HG03439 (cell line): ENCODE measurements around the gene ADD2.
"Not testable (repeated sequence)": the region's sequence is repeated elsewhere in the genome, so short reads cannot be mapped to it uniquely, and the experiment has no call there.

Experiments
- ATAC-seq: cut with Tn5 transposase; IDR thresholded peaks from one replicate; pipeline ENCODE4 v1.9.1; 2021; ENCODE audit warnings: mild to moderate bottlenecking, moderate library complexity; ENCODE audit not compliant: unreplicated experiment

The ADD2 gene

GRCh38 chr2:70676301-70677035, 91.5 kb downstream of the ADD2 start:
- ATAC-seq, result no peak

DNA sequence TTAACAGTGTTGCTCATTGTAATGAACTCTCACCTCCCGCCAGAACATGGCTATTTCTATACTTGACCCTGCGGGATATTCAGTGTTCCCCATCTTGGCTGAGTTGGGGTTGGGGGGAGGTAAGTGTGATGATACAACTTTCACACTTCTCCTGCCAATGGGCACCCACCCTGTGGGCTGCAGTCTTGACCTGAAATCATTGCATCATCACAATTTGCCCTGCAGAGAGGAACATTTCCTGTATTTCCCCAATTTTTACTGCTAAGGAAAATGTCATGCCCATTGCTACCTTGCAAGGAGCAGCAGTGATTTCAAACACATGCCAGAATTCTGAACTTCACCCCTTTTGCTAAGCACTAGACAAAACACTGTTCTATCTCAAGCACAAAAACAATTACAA, 92.1 kb downstream of the ADD2 start:
- ATAC-seq, result no peak

DNA sequence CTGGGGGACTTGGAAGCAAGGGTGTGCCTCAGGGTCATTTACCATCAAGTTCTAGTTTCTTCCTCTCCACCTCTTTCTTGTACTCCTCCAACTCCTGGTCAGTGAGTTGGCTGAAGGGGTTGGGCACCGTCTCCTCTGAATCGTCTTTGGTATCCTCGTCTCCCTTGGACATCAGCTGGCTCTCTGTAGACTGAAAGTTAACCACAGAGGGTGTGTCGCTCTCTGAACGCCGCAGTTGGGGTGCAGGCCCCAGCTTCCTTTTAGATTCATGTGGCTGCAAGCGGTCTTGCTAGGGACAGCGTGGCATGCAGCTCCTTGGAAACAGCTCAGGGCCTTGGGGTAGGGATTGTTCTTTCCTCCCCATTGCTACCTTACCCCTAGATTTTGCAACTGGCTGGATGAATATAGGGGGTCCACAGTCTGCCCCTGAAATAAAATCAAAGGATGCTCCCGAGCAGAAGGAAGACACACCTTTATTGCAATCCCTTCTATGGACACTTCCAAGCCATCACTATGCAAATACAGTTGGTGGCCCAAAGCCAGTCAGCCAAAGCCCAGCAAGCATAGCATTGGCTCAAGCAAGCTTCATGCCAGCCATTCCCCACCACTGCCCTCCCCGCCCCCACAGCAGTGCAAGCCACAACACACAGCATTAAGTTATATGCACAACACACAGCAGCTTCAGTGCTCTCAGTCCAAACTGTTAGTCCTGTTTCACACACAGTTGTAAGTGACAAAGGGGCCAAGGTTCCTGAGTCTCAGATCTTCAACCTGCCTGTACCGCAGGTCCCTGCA, 93.2 kb downstream of the ADD2 start:
- ATAC-seq, result no peak

GRCh38 chr2:70673041-70673647, 94.9 kb downstream of the ADD2 start:
- no peak for ATAC-seq

DNA sequence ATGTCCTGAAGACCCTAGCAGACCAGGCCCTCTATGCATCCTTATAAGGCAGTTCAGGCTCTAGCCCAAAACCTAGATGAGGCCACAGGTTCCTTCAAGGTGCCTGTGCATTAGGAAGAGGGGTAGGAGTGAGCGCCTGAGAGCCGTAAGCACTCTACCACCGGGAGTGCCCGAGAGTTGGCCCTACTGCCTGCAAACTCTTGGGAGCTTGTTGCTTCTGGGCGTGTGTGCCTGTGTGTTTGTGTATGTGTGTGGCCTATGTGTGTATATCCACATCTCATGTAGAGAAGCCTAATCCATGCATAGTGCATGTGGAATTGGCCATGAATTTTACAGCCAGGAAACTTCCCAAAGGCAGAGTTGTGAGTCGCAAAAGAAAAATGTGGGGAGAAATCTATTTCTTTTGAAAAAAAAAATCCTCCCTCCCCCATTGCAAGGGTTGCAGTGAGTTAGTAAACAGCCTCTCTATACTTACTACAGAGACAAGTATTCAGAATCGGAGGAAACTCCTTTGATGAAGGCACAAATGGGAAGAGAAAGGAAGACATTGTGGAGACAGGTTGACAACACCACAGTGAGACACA, 96.8 kb downstream of the ADD2 start:
- no peak for ATAC-seq

DNA sequence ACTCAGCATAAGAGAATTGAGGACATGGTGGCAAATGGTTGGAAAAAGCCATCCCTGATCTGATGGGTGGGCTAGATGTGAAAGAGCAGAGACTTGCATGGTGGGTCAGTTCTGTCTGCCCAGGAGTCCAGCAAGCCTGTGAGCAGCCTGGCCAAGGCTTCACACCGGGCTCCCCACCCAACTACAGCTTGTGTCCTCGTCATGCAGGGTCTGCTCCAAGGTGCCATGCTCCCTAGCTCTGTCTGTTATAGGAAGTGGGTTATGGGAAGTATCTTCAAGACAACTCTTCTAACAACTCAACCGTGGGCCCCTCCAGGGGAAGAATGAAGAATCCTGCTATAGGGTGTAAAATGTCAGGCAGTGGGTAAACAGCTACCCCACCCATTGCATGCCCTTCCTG, 97.4 kb downstream of the ADD2 start:
- no peak for ATAC-seq

DNA sequence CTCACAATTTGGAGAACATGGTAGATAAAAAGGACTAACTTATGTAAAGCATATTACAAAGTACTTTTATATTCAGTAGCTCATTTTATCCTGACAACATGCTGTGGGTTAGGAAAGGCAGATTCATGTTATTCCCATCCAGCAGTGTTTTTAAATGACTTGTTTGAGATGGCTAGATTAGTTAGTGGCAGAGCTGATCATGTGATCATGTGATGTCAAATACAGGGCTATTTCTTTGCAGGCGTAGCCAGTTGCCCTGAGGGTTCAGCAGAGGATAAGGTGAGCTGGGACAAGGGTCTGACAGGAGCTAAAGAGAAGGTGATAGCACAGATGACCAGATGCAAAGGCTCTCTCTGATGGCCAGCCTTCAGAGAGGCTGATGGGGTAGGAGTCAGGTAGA, 97.8 kb downstream of the ADD2 start:
- no peak for ATAC-seq

DNA sequence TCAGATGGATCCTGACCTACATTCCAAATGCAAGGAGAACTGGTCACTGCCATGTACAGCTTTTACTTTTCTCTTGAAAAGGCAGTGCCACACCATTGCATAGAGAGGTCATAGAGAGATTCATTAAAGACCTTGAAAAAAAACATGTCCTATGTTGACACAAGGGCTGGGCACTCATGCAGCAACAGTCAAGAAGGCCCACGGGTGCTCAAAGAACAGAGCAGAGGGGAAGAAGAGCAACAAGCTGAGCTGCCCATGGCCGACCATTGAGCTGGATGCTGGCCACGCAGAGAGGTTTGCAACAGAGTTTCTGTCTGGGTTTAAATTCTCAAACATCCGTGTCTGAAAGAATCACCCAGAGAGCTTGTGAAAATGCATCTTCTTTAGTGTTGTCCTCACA, 99.1 kb downstream of the ADD2 start:
- no peak for ATAC-seq

DNA sequence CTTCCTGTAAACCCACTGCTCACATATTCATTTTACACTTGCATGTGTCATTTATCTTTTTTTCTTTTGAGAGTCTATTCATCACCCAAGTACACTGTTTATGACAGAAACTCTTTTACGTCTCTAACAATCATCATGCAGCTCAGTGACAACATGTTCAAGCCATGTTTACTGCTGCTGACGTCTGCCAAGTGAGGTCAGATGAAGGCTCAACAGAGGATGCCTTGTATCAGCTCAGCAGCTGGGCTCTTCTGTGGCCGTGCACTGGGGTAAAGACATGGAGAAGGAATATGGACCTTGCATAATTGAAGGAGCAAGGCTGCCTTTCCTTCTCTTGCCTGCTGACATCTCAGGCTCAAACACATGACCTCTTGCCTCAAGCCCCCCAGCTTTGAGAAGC, 99.6 kb downstream of the ADD2 start:
- no peak for ATAC-seq

DNA sequence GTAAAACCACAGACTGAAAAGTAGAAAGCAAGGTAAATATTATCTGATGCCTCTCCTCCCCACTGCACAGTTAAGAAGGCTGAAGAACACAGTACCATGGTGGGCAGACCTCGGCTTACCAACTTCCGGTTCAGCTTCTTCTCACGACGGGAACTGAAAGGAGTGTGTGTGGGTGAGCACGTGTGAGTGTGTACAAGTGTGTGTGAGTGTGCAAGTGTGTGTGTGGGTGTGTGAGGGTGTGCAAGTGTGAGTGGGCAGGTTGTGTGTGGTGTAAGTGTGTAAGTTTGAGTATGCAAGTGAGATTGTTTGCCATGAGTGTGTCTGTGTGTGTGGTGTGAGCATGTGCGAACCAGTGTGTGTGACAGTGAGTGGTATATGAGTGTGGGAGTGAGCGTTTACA, 103.5 kb downstream of the ADD2 start:
- ATAC-seq, result no peak

- no peak for ATAC-seq
Observed at GRCh38 chr2:70663411-70663810, 104.6 kb downstream of the ADD2 start.

DNA sequence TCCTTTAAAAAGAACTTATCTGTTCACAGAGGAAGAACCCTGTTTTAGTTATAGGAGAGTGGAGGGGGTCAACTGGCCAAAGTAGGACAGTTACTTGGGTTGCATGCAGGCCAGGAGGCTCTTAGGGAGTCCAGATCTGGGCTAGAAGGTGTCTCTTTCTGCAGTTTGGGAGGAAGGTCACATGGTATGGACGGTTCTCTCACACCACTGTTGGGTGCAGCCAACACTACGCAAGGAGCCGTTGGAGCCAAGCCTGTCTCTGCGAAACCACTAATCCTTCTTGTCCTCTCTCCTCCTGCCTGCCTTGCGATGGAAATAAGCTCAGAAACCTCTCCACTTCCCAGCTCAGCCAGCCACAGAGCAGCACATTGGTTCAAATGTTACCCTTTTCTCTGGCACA, 108.4 kb downstream of the ADD2 start:
- ATAC-seq, result no peak

GRCh38 chr2:70658476-70658875, 109.5 kb downstream of the ADD2 start:
- no peak for ATAC-seq

- ATAC-seq, result no peak
Observed at GRCh38 chr2:70657246-70657645, 110.8 kb downstream of the ADD2 start.

DNA sequence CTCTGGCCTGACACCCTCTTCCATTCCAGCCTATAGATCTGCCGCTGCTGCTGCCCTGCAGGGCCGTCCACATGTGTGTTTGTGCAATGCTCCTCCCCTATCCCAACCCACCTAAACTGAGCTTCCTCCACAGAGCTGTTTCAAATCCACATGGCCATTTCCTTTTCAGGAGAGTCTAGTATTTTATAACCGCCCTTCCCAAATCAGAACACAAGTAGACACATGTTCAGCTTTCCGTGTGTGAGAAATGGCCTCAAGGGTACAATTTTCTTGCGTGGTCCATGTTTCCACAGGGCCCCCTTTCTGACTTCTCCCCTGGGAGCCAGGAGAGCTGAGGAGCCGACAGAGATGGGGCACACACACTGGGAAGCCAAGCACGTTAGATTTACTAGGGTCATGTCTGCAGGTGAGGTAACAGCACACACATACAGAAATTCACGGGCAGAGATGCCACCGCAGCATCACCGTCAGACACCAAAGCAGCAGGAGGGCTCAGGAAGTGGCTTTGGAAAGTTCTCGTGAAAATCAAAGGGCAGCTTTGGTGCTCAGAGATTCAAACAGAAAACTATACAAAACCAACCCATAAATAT, 111.5 kb downstream of the ADD2 start:
- ATAC-seq, result no peak

- no peak for ATAC-seq
Observed at GRCh38 chr2:70655786-70656185, 112.2 kb downstream of the ADD2 start.

- ATAC-seq, result not testable (repeated sequence)
Observed at GRCh38 chr2:70655211-70655610, 112.8 kb downstream of the ADD2 start.

- ATAC-seq, result no peak
Observed at GRCh38 chr2:70651727-70652126, 116.3 kb downstream of the ADD2 start.

GRCh38 chr2:70651014-70651413, 117.0 kb downstream of the ADD2 start:
- ATAC-seq, result no peak

- ATAC-seq, result no peak
Observed at GRCh38 chr2:70648961-70649360, 119.0 kb downstream of the ADD2 start.

DNA sequence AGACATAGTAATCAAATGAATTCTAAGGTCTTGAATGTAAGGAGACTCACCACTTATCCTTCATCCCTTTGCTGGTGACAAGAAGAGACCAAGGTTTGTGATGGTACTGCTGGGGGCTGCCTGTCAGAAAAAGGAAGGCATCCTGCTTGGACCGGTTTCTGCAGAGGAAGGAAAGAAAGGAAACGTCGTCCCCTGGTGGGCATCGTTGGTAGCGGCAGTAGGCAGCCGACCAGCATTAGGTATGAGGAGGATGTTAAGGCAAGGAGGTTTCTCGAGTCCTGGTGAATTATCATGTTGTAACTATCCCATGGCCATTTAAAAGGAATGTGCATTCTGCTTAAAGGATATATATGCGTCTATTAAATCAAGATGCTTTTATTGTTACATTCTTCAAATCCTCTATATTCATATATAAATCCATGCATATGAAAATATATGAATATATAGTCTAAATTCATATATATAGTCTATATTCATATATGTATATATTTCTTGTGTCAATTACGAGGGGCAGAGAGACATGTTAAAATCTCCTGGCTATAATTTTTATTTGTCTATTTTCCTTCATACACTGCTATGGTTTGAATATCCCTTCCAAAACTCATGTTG, 120.0 kb downstream of the ADD2 start:
- no peak for ATAC-seq
